Calu3 (cell line): ENCODE measurements around the gene CACNA1C. TPM values are rescaled to one million over a fixed set of nuclear protein-coding genes. Genes with fewer than 3 reads are reported as not detected.

Experiments used
- BruUV-seq: library from RNA; stranded (reverse); fragments of 400-500 nt; replicated peaks from 2 replicates; lab custom pipeline; 2021; lab: Mats Ljungman, UMichigan
- CTCF ChIA-PET: fragments of 300-600 bp; sonication (Branson Sonifier 250); formaldehyde crosslinking; loops from one replicate; lab custom pipeline; 2022; ENCODE audit warnings: antibody characterized with exemption; lab: Charles Lee
- DNase-seq: peaks from one replicate; pipeline ENCODE4 v3.0.0; 2022
- H3K27ac Mint-ChIP-seq: one replicate; pipeline ENCODE4 v1.8.0; 2022; ENCODE audit warnings: mixed read lengths; ENCODE audit not compliant: unreplicated experiment
- H3K27me3 Mint-ChIP-seq: one replicate; pipeline ENCODE4 v1.8.0; 2022; ENCODE audit warnings: mixed read lengths; ENCODE audit not compliant: unreplicated experiment
- H3K36me3 Mint-ChIP-seq: one replicate; pipeline ENCODE4 v1.8.0; 2022; ENCODE audit warnings: mild to moderate bottlenecking, moderate library complexity, mixed read lengths; ENCODE audit not compliant: insufficient read depth, unreplicated experiment
- H3K4me1 Mint-ChIP-seq: one replicate; pipeline ENCODE4 v1.8.0; 2022; ENCODE audit warnings: mild to moderate bottlenecking, low read depth, mixed read lengths; ENCODE audit not compliant: unreplicated experiment
- H3K4me3 Mint-ChIP-seq: one replicate; pipeline ENCODE4 v1.8.0; 2022; ENCODE audit warnings: mild to moderate bottlenecking, low read depth, moderate library complexity, mixed read lengths; ENCODE audit not compliant: unreplicated experiment
- H3K9me3 Mint-ChIP-seq: one replicate; pipeline ENCODE4 v1.8.0; 2022; ENCODE audit warnings: low read depth, mixed read lengths; ENCODE audit not compliant: unreplicated experiment
- intact Hi-C: fragments of 100-400 bp; cut with micrococcal nuclease; formaldehyde crosslinking; loops from one replicate; pipeline ENCODE4 v1.10.0; 2022; ENCODE audit not compliant: unreplicated experiment
- total RNA-seq: library from RNA; stranded (reverse); gene quantifications from 2 replicates; pipeline ENCODE4 v1.2.3, GENCODE V29; 2022
- TF ChIP-seq, protein P1 (sequence below): fragments of 200-600 bp; IDR thresholded peaks from one replicate; pipeline ENCODE4 v1.8.0; 2022; ENCODE audit warnings: antibody characterized with exemption; ENCODE audit not compliant: unreplicated experiment

Gene CACNA1C
- total RNA-seq, 1 experiment from 2014 or later, result not detected

DNA sequence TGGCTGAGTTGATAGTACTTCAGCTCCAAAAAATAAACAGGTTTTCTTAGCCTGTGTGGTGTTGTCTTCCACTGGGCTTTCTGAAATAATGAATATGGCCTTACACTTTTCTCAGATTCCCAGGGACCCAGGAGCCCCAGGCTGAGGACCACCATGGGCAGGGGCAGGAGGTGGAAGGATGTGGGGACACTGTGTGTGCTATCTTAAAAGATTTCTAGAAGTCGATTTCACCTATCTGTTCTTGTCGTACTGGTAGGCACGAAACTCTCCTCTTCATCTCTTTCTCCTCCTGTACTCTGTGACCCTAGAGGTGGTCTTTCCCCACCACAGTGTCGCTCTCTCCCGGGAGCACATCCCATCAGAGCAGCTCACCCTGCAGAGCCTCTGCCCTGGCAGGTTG is 634.3 kb downstream of the CACNA1C start:
- no peak for DNase-seq
- Mint-ChIP-seq H3K36me3 (peaks cover 6% of the 10 kb centered on the region), H3K27ac (no peak overlapping the region), H3K4me3 (no peak overlapping the region), H3K9me3 (peaks cover 4% of the 10 kb centered on the region), H3K4me1 (peaks cover 8% of the 10 kb centered on the region), H3K27me3 (peaks cover 76% of the 10 kb centered on the region)
- BruUV-seq, result no TSS peak
- CTCF ChIA-PET, result no interaction called here
- intact Hi-C loops, result no loop called here
- TF ChIP-seq, protein P1, sequence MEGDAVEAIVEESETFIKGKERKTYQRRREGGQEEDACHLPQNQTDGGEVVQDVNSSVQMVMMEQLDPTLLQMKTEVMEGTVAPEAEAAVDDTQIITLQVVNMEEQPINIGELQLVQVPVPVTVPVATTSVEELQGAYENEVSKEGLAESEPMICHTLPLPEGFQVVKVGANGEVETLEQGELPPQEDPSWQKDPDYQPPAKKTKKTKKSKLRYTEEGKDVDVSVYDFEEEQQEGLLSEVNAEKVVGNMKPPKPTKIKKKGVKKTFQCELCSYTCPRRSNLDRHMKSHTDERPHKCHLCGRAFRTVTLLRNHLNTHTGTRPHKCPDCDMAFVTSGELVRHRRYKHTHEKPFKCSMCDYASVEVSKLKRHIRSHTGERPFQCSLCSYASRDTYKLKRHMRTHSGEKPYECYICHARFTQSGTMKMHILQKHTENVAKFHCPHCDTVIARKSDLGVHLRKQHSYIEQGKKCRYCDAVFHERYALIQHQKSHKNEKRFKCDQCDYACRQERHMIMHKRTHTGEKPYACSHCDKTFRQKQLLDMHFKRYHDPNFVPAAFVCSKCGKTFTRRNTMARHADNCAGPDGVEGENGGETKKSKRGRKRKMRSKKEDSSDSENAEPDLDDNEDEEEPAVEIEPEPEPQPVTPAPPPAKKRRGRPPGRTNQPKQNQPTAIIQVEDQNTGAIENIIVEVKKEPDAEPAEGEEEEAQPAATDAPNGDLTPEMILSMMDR, result no peak

DNA sequence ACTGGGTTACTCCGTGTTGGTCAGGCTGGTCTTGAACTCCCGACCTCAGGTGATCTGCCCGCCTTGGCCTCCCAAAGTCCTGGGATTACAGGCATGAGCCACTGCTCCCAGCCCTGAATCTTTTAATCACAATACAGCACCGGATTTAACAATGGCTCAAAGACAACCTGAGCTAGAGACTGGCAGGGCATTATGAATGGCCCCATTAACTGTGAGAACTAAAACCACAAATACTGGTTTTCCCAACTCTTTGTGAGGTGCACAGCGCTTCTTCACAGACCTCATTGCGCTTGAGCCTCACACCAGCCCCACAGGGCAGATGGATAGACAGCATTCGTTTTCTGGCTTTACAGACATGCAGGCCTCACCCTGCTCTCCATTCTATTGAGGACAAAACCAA is 634.9 kb downstream of the CACNA1C start:
- H3K9me3 Mint-ChIP-seq, result peaks cover 2% of the 10 kb centered on the region
- H3K36me3 Mint-ChIP-seq, result peaks cover 3% of the 10 kb centered on the region
- no peak for DNase-seq
- CTCF ChIA-PET, result no interaction called here
- H3K4me1 Mint-ChIP-seq, result peaks cover 4% of the 10 kb centered on the region
- no peak overlapping the region for H3K27ac Mint-ChIP-seq
- no peak overlapping the region for H3K4me3 Mint-ChIP-seq
- no TSS peak for BruUV-seq
- intact Hi-C loops, result no loop called here
- H3K27me3 Mint-ChIP-seq, result peaks cover 76% of the 10 kb centered on the region
- TF ChIP-seq, protein P1, result no peak

DNA sequence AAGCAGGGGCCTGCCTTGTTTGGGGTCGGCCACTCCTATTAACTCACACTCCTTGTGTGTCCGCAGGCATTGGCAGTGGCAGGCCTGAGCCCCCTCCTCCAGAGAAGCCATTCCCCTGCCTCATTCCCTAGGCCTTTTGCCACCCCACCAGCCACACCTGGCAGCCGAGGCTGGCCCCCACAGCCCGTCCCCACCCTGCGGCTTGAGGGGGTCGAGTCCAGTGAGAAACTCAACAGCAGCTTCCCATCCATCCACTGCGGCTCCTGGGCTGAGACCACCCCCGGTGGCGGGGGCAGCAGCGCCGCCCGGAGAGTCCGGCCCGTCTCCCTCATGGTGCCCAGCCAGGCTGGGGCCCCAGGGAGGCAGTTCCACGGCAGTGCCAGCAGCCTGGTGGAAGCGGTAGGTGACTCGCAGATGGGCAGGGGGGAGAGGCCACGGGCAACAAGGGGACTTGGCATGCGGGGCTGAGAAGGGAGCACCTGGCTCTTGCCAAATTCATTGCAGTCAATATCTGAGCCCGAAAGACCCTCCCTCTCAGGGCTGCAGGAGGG is 635.7 kb downstream of the CACNA1C start:
- Mint-ChIP-seq H3K27ac (no peak overlapping the region), H3K9me3 (no peaks in the 10 kb centered on the region), H3K36me3 (no peaks in the 10 kb centered on the region), H3K27me3 (peaks cover 76% of the 10 kb centered on the region), H3K4me3 (no peak overlapping the region), H3K4me1 (no peaks in the 10 kb centered on the region)
- CTCF ChIA-PET, result no interaction called here
- TF ChIP-seq, protein P1, result no peak
- intact Hi-C loops, result no loop called here
- no peak for DNase-seq
- BruUV-seq, result no TSS peak

DNA sequence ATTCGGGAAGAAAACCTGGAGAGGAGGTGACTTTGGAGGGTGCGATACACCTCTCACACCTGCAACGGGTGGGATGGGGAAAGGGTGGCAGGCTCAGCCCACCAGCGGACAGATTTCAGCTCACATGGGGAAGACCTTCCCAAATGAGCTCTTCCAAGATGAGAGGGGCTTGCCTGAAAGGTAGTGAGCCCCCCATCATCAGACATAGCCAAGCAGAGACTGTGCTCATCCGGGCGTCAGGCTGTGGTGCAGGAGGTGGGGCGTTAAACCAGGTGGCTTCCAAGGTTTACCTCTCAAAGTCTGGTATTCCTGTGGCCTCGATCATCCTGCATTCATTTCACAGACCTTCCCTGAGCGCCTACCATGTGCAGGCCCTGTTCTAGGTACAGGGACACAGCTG is 636.6 kb downstream of the CACNA1C start:
- H3K36me3 Mint-ChIP-seq, result no peaks in the 10 kb centered on the region
- BruUV-seq, result no TSS peak
- peaks cover 76% of the 10 kb centered on the region for H3K27me3 Mint-ChIP-seq

More for the DNA sequence above, 636.6 kb downstream of the CACNA1C start:
- Mint-ChIP-seq H3K27ac (no peak overlapping the region), H3K4me1 (no peaks in the 10 kb centered on the region), H3K9me3 (no peaks in the 10 kb centered on the region), H3K4me3 (no peak overlapping the region)
- TF ChIP-seq, protein P1, result no peak
- DNase-seq, result no peak
- intact Hi-C loops, result no loop called here
- CTCF ChIA-PET, result no interaction called here
